K562 (cell line): Measurements from ENCODE around the gene LPAR3. TPM values are rescaled to one million over a fixed set of nuclear protein-coding genes. Genes with fewer than 3 reads are reported as not detected.

Experiments
- ATAC-seq: fragments of 200-7000 bp; cut with Tn5 transposase; 3 replicates; pipeline ENCODE4 v1.9.1; 2020; ENCODE audit warnings: moderate library complexity
- BruUV-seq: library from RNA; stranded (reverse); fragments of 400-500 nt; replicated peaks from 2 replicates; lab custom pipeline; 2021; lab: Mats Ljungman, UMichigan
- CTCF ChIA-PET: fragments of 300-600 bp; formaldehyde crosslinking; extraction: SDS; loops from one replicate; lab custom pipeline; 2021; ENCODE audit warnings: low intra/inter-chr PET ratio; lab: Yijun Ruan, JAX
- POLR2A ChIA-PET: fragments of 300-600, 350-650 bp; sonication (Branson Sonifier 250); formaldehyde crosslinking; extraction: SDS; loops from one replicate; lab custom pipeline; 2021; ENCODE audit warnings: antibody characterized with exemption, inconsistent platforms; lab: Yijun Ruan, JAX
- DNase-seq, 4 experiments: peaks; one replicate each; pipeline versions ENCODE4 v3.0.0 to v3.0.0-alpha.2; 2011 to 2018; ENCODE audit warnings: low spot score in 3 of 4, mixed read lengths in 3 of 4; ENCODE audit errors: extremely low read depth in 1 of 4
- FAIRE-seq: peaks from 2 replicates; lab custom pipeline; 2011; peaks lifted over from hg19 to GRCh38; lab: Jason Lieb, UNC
- H2AFZ ChIP-seq: 2 replicates; pipeline ENCODE4 v1.6.0; 2011; ENCODE audit warnings: low read depth, low read length, control low read depth, inconsistent platforms
- H3K27ac ChIP-seq: fragments of 200-600 bp; 3 replicates; pipeline ENCODE4 v1.8.0; 2011; ENCODE audit warnings: low read depth, mild to moderate bottlenecking, control low read depth, inconsistent platforms, low read length, moderate library complexity, mixed read lengths; ENCODE audit errors: extremely low read depth
- H3K27me3 ChIP-seq, 2 experiments: fragments of 300-600 bp in 1 of 2; 2 replicates in 1 of 2; 3 replicates in 1 of 2; pipeline versions ENCODE4 v1.6.0 to v1.8.0; 2011; ENCODE audit warnings: inconsistent platforms in 2 of 2, low read length in 2 of 2, mild to moderate bottlenecking in 1 of 2, mixed read lengths in 1 of 2, moderate library complexity in 1 of 2; ENCODE audit not compliant: control insufficient read depth in 2 of 2, insufficient read depth in 2 of 2
- H3K36me3 ChIP-seq: fragments of 300-600 bp; 3 replicates; pipeline ENCODE4 v1.8.0; 2011; ENCODE audit warnings: mild to moderate bottlenecking, low read length, inconsistent platforms; ENCODE audit not compliant: control insufficient read depth, insufficient read depth
- H3K4me1 ChIP-seq, 2 experiments: fragments of 200-600 bp in 1 of 2; replicated peaks in 1 of 2; 2 replicates in 1 of 2; 3 replicates in 1 of 2; pipeline versions ENCODE4 v1.5.1 to v1.8.0; 2011; ENCODE audit warnings: inconsistent platforms in 2 of 2, low read length in 2 of 2, mild to moderate bottlenecking in 1 of 2, mixed read lengths in 1 of 2, moderate library complexity in 1 of 2; ENCODE audit not compliant: control insufficient read depth in 2 of 2, insufficient read depth in 2 of 2
- H3K4me2 ChIP-seq: 2 replicates; pipeline ENCODE4 v1.6.1; 2011; ENCODE audit warnings: low read length, control low read depth, inconsistent platforms, mixed read lengths; ENCODE audit not compliant: insufficient read depth
- H3K4me3 ChIP-seq: fragments of 200-600 bp; sonication (generic), shearing (Covaris generic); 2 replicates; pipeline ENCODE4 v1.5.1; 2016; ENCODE audit warnings: control low read depth, inconsistent platforms
- H3K79me2 ChIP-seq: fragments of 200-600 bp; 3 replicates; pipeline ENCODE4 v1.8.0; 2011; ENCODE audit warnings: low read length, inconsistent platforms; ENCODE audit not compliant: control insufficient read depth, insufficient read depth
- H3K9ac ChIP-seq, 2 experiments: 2 replicates each; pipeline versions ENCODE4 v1.6.0 to v1.6.1; 2011; ENCODE audit warnings: low read depth in 2 of 2, low read length in 2 of 2, control low read depth in 1 of 2, inconsistent platforms in 1 of 2, mild to moderate bottlenecking in 1 of 2, mixed read lengths in 1 of 2; ENCODE audit not compliant: insufficient read depth in 1 of 2
- H3K9me1 ChIP-seq: one replicate; pipeline ENCODE4 v1.6.0; 2011; ENCODE audit warnings: inconsistent platforms, mild to moderate bottlenecking, low read length, moderate library complexity; ENCODE audit not compliant: control insufficient read depth, insufficient read depth
- H3K9me3 ChIP-seq: replicated peaks from 2 replicates; pipeline ENCODE4 v1.5.1; 2011; ENCODE audit warnings: low read depth, low read length, inconsistent platforms; ENCODE audit not compliant: control insufficient read depth, insufficient read depth
- H4K20me1 ChIP-seq: replicated peaks from 2 replicates; pipeline ENCODE4 v1.6.1; 2011; ENCODE audit warnings: low read length, inconsistent platforms, mixed read lengths; ENCODE audit not compliant: control insufficient read depth, insufficient read depth
- ADNP ChIP-seq: fragments of 200-800 bp; sonication (Bioruptor generic); IDR thresholded peaks from 2 replicates; pipeline ENCODE4 v1.6.1; 2016; ENCODE audit warnings: missing genetic modification characterization, missing compliant biosample characterization
- ARID2 ChIP-seq: fragments of 450-650 bp; IDR thresholded peaks from 2 replicates; pipeline ENCODE4 v1.6.1; 2017; ENCODE audit warnings: antibody characterized with exemption, mild to moderate bottlenecking
- BCL6 ChIP-seq: fragments of 250-450 bp; sonication (Bioruptor Pico); IDR thresholded peaks from 2 replicates; pipeline ENCODE4 v1.4.0; 2020
- FOXA1 ChIP-seq: fragments of 450-650 bp; IDR thresholded peaks from 2 replicates; pipeline ENCODE4 v1.6.1; 2016; ENCODE audit warnings: mild to moderate bottlenecking, borderline replicate concordance
- PBX2 ChIP-seq, 2 experiments: IDR thresholded peaks in 1 of 2; conservative IDR thresholded peaks in 1 of 2; 2 replicates each; pipeline ENCODE4 v1.6.1; 2016; ENCODE audit warnings: low read depth in 2 of 2, mild to moderate bottlenecking in 1 of 2, missing compliant biosample characterization in 1 of 2, missing genetic modification characterization in 1 of 2, moderate library complexity in 1 of 2
- POLR2B ChIP-seq: fragments of 450-650 bp; IDR thresholded peaks from 2 replicates; pipeline ENCODE4 v1.6.1; 2018; ENCODE audit warnings: low read depth; ENCODE audit not compliant: partially characterized antibody
- RBM22 ChIP-seq: fragments of 200-400 bp; formaldehyde crosslinking; IDR thresholded peaks from 2 replicates; pipeline ENCODE4 v1.6.1; 2018; ENCODE audit warnings: low read length, low read depth; ENCODE audit not compliant: poor library complexity, severe bottlenecking
- SMAD3 ChIP-seq: fragments of 450-650 bp; formaldehyde crosslinking; conservative IDR thresholded peaks from 2 replicates; pipeline ENCODE4 v1.4.0; 2020; ENCODE audit warnings: mild to moderate bottlenecking
- UBTF ChIP-seq, 2 experiments: IDR thresholded peaks; 2 replicates each; pipeline ENCODE4 v1.6.1; 2012; ENCODE audit warnings: improper control_type of control experiment in 2 of 2, low read depth in 2 of 2, low read length in 2 of 2, borderline replicate concordance in 1 of 2
- WGBS: fragments of 100-300 bp; shearing (Covaris generic); methylation state at CpG from one replicate; pipeline ENCODE4 v1.1.6; 2016; ENCODE audit warnings: low coverage, mixed read lengths; ENCODE audit not compliant: insufficient coverage; ENCODE audit errors: missing lambda C conversion rate; 5-methylcytosine and 5-hydroxymethylcytosine counted together
- in situ Hi-C: fragments of 300-500 bp; cut with MboI; formaldehyde crosslinking; loops from 4 replicates; pipeline ENCODE4 v1.15.0; 2018; ENCODE audit warnings: inconsistent platforms, mixed read lengths
- intact Hi-C: fragments of 100-400 bp; cut with micrococcal nuclease; formaldehyde crosslinking; loops from 2 replicates; pipeline ENCODE4 v1.14.2; 2022
- polyA plus RNA-seq, 8 experiments: library from polyadenylated mRNA; depleted of rRNA in 4 of 8; stranded (reverse) in 5 of 8; unstranded in 3 of 8; fragments of >200 nt; fragmentation: Nextera tagmentation in 2 of 8; fragmentation: Illumina TruSeq in 1 of 8; extraction: Ambion mirVana in 2 of 8; extraction: Trizol in 1 of 8; gene quantifications; 2 replicates each; pipeline versions ENCODE4 v1.2.1 to v1.2.3, GENCODE V29; 2011 to 2014; ENCODE audit warnings: inconsistent platforms in 1 of 8, missing spikeins in 1 of 8
- total RNA-seq, 7 experiments: library from RNA; depleted of rRNA in 6 of 7; stranded (reverse); fragments of >200 nt in 6 of 7; fragmentation: Illumina TruSeq in 2 of 7; extraction: Trizol in 2 of 7; gene quantifications; 2 replicates each; pipeline versions ENCODE4 v1.2.1 to v1.2.3, GENCODE V29; 2011 to 2021; ENCODE audit warnings: low replicate concordance in 1 of 7

Gene LPAR3
- total and polyA plus RNA-seq, 9 of the 15 experiments (the other 6 are each of a cell fraction or from before 2014, with no cell fraction given) = 0.11 TPM; not detected in 8

GRCh38 chr1:84876353-84876752 is 16.7 kb downstream of the LPAR3 start:
- H4K20me1 ChIP-seq = no peaks in the 10 kb centered on the region
- in situ Hi-C loops (no loop called here), intact Hi-C loops (no loop called here)
- no peak overlapping the region for H2AFZ ChIP-seq
- no peaks in the 10 kb centered on the region for H3K27me3 ChIP-seq
- CTCF ChIA-PET = no interaction called here
- no peak for TF ChIP-seq ARID2
- TF ChIP-seq PBX2 (CRISPR knock-in tag; IDR thresholded peaks at IDR 0.05; ENCODE audit: low read depth) = no peak
- no peak for TF ChIP-seq PBX2 (tag; conservative IDR thresholded peaks at IDR 0.05; ENCODE audit: low read depth)
- TF ChIP-seq FOXA1 = no peak
- no peak for TF ChIP-seq ADNP
- TF ChIP-seq UBTF (IDR thresholded peaks at IDR 0.05; ENCODE audit: borderline replicate concordance in 1 of 2, low read depth in 2 of 2, low read length in 2 of 2) = no peak
- TF ChIP-seq POLR2B = no peak
- TF ChIP-seq RBM22 = no peak
- TF ChIP-seq BCL6 (CRISPR knock-in tag) = no peak
- TF ChIP-seq SMAD3 (CRISPR knock-in tag) = no peak
- TF ChIP-seq, all 486 proteins: peak for 0
- Histone ChIP-seq H3K4me2 (no peak overlapping the region), H3K4me1 (no peaks in the 10 kb centered on the region), H3K36me3 (no peaks in the 10 kb centered on the region), H3K9me1 (no peaks in the 10 kb centered on the region), H3K9me3 (no peaks in the 10 kb centered on the region), H3K9ac (no peak overlapping the region), H3K4me3 (no peak overlapping the region), H3K27ac (no peak overlapping the region), H3K79me2 (no peaks in the 10 kb centered on the region)
- WGBS = 2% methylated on average over 5 of the region's 5 CpGs
- POLR2A ChIA-PET = interaction anchor here (1.2 kb wide), 1 partner anchor 12 kb away, joined by 3 read pairs; no protein-coding TSS in a partner anchor
- FAIRE-seq = no peak
- no peak for DNase-seq
- no TSS peak for BruUV-seq
- ATAC-seq = no peak
